ENCODE results near the gene OR6S1. TPM values are rescaled to one million over a fixed set of nuclear protein-coding genes. Genes with fewer than 3 reads are reported as not detected.
"Not testable (repeated sequence)": the region's sequence is repeated elsewhere in the genome, so short reads cannot be mapped to it uniquely, and the experiment has no call there.

The OR6S1 gene
- total RNA-seq, 1 donor from 2014 or later: not detected

DNA sequence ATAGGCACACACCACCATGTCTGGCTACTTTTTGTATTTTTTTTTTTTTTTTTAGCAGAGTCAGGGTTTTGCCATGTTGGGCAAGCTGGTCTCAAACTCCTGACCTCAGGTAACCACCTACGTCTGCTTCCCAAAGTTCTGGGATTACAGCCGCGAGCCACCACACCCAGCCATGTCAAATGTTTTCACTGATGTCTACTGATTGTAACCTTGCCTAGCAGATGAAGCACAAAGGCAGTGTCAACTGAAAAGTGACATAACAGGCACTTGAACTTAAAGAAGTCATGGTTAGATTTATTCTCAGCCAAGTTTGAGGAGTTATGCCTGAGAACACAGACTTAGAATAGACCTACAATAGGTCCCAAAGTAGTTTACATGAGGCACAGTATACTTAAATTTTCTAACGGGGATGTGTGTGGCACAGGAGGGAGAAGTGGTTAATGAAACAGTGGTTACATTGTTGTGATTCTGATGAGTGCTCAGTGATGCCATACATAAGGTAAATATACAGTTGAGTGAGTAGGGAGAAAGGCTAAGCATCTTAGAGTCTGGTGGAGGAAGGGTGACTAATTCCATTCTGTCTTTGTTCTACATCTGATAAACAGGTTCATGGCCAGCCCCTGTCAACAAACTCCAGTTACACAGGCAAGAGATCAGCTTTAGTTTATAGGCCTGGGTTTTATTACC lies 30.2 kb upstream of the OR6S1 start:
- DNase-seq (ENCODE audit: low spot score in 2 of 2) (no peak), FAIRE-seq (no peak)

DNA sequence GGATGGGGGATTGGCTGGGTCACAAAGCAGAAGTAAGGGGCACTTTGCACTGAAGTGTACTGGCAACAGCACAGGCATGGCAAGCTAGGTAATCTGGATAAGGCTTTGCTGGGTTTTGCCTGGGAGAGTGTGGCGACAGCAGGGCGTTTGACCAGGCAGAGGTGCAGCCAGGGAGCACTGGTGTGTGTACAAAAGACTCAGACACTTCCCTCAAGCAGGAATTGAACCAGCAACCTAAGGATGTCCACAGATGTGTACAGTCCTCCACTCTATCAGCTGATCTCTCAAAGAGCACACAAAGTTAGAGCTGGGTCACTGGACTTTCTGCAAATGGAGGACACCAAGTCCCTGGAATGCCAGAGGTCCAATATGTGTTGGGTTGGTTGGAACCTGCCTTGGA lies 27.5 kb upstream of the OR6S1 start:
- FAIRE-seq (no peak), DNase-seq (ENCODE audit: low spot score in 2 of 2) (no peak)

DNA sequence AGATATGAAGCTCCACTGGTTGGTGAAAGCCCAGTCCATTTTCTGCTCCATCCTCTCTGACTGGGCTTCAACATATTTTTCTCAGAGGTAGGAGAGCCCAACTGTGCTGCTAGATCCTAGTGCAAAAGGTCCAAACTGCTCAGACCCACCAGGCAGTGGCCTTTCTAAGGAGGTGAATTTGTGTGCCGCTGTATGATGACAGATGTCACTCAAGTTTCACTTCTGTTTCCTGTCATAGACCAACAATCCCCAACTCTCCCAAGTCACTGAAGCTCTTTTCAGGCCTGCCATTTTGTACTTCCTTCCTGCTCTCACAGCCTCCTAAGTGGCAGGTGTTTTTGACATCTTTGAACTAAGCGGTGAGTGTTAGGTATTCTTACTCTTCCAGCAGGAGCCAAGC lies 26.5 kb upstream of the OR6S1 start:
- DNase-seq (ENCODE audit: low spot score in 2 of 2) (no peak), FAIRE-seq (no peak)

DNA sequence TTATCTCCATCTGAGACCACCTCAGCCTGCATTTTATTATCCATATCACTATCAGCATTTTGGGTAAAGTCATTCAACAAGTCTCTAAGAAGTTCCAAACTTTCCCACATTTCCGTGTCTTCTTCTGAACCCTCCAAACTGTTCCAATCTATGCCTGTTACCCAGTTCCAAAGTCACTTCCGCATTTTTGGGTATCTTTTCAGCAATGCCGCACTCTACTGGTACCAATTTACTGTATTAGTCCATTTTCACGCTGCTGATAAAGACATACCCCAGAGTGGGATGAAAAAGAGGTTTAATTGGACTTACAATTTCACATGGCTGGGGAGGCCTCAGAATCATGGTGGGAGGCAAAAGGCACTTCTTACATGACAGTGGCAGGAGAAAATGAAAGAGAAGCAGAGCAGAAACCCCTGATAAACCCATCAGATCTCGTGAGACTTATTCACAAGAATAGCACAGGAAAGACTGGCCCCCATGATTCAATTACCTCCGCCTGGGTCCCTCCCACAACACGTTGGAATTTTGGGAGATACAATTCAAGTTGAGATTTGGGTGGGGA lies 25.0 kb upstream of the OR6S1 start:
- not testable (repeated sequence) for DNase-seq (ENCODE audit: low spot score in 2 of 2); FAIRE-seq

DNA sequence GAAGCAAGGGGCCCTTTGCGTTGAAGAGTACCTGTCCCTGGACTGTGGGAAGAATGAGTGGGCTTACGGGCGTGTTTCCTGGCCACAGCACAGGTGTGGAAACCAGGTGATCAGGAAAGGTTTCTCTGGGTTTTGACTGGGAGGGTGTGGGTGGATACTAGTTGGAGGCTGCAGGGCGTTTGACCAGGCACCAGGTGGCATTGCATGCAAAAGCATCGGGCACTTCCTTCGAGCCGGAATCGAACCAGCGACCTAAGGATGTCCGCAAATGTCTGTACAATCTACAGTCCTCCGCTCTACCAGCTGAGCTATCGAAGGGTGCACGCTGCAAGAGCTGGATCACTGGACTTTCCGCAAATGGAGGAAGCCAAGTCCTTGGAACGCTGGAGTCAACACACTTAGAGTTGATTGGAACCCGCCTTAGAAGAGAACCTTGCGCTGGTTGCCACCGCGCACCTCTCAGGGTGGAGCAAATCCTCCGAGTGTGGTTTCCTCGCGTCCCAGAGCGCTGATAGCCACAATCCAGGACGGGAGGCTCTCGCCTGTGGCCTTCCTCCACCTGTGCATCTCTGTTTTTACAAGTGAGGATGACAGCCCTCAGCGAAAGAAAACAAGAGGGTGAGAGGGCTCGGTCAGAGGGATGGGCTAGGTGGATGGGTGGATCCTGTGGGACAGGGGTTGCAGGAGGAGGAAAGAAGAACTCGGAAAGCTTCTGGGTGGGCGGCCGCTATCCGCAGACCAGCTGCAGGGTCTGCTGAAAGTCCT lies 21.7 kb upstream of the OR6S1 start:
- no peak for FAIRE-seq

GRCh38 chr14:20661197-20661596 lies 19.7 kb upstream of the OR6S1 start:
- FAIRE-seq (no peak), DNase-seq (ENCODE audit: low spot score in 2 of 2) (no peak)

More for the DNA sequence above, 21.7 kb upstream of the OR6S1 start:
- no peak for DNase-seq (ENCODE audit: low spot score in 2 of 2)

DNA sequence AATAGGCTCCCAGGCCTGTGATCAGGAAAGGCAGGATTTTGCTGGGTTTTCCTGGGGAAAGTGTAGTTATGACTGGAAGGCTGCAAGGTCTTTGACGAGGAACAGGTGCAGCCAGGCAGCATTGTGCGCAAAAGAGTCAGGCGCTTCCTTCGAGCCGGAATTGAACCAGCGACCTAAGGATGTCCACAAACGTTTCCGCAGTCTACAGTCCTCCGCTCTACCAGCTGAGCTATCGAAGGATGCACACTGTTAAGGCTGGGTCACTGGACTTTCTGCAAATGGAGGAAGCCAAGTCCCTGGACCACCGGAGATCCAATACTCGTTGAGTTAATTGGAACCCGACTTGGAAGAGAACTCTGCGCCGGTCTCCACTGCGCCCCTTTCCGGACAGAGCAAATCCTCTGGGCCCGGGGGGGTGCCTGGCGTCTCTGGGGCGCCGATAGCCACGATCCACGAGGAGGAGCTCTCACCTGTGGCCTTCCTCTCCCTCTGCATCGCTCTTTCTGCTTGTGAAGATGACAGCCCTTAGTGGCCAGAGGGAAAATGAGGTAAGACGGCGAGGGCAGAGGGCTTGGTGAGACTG lies 18.4 kb upstream of the OR6S1 start:
- DNase-seq (ENCODE audit: low spot score in 2 of 2): no peak
- no peak for FAIRE-seq

GRCh38 chr14:20659336-20659735 lies 17.8 kb upstream of the OR6S1 start:
- FAIRE-seq (no peak), DNase-seq (ENCODE audit: low spot score in 2 of 2) (no peak)

GRCh38 chr14:20658246-20658645 lies 16.8 kb upstream of the OR6S1 start:
- FAIRE-seq: no peak
- DNase-seq (ENCODE audit: low spot score in 2 of 2): no peak

- FAIRE-seq (no peak), DNase-seq (ENCODE audit: low spot score in 2 of 2) (no peak)
These were observed 16.0 kb upstream of the OR6S1 start for GRCh38 chr14:20657216-20658211.

GRCh38 chr14:20656274-20656673 lies 14.8 kb upstream of the OR6S1 start:
- DNase-seq (ENCODE audit: low spot score in 2 of 2): no peak
- FAIRE-seq: no peak

GRCh38 chr14:20655851-20656250 lies 14.4 kb upstream of the OR6S1 start:
- FAIRE-seq: no peak

GRCh38 chr14:20652996-20653975 lies 11.8 kb upstream of the OR6S1 start:
- no peak for DNase-seq (ENCODE audit: low spot score in 2 of 2)
- FAIRE-seq: no peak

More at GRCh38 chr14:20655851-20656250, 14.4 kb upstream of the OR6S1 start:
- no peak for DNase-seq (ENCODE audit: low spot score in 2 of 2)

DNA sequence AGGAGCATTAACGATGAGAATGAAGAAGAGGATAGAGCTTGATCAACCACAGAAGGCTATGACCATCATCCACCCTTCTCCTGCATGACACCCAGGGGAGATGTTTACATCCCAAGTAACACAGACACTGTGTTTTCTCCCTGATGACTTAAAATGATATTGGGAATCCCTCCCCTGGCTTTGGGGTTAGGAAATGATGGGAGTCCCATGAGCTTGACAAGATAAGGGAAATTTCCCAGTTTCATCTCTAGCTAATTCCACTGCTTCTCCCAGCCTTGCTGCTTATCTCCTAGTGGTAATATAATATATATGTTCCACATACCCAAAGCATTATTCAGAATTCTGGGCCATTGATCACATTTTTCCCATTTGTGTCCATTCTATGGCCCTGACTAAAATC lies 4.0 kb upstream of the OR6S1 start:
- FAIRE-seq: no peak
- DNase-seq (ENCODE audit: low spot score in 2 of 2): no peak

DNA sequence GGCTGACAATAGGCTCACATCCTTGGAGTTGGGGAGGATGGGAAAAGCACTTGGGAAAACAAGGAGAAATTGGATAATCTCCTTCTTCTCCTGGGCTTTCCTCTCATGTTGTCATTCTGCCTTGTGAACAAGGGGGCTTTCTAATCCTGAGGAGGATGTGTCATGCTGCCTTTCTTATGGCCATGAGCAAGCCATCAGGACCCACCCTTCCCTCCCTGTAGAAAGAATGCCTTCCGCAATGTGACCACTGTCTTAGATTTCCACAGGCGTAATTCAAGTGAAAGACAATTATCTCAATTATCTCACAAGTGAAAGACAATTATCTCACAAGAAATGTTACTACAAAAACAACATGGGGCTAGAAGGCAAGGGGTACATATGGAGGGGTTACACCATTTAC lies 3.0 kb upstream of the OR6S1 start:
- DNase-seq (ENCODE audit: low spot score in 2 of 2) (no peak), FAIRE-seq (no peak)

DNA sequence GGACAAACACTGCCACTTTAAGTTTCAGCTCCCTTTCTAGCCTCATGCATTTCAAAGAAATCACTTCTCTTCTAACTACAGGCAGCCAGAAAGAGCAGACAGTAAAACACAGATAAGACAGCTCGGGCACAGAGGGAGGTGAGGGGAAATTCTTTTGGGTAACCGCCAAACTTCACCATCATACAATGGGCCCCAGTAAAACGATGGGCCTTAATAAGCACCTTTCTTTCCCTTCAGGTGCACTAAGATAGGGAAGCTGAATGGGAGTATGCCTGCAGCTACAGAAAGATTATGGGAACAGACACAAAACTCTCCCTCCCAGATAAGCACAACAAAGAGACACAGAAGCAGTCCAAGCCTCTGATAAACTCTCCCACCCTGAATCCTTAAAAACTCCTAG lies 1.3 kb upstream of the OR6S1 start:
- not testable (repeated sequence) for FAIRE-seq; DNase-seq (ENCODE audit: low spot score in 2 of 2)

- no peak for FAIRE-seq
- no peak for DNase-seq (ENCODE audit: low spot score in 2 of 2)
These were observed 691 bp upstream of the OR6S1 start for GRCh38 chr14:20642182-20642581.

- DNase-seq (ENCODE audit: low spot score in 2 of 2) (no peak), FAIRE-seq (no peak)
These were observed 8.4 kb downstream of the OR6S1 start for GRCh38 chr14:20632831-20633691.
